Subcutaneous adipose tissue (tissue), 4 donors: Measurements from ENCODE around the gene LAT. TPM values are rescaled to one million over a fixed set of nuclear protein-coding genes. Genes with fewer than 3 reads are reported as not detected.

Source experiments
- CTCF ChIP-seq: fragments of 450-650 bp; IDR thresholded peaks from one replicate; pipeline ENCODE4 v1.5.1; 2016; ENCODE audit warnings: low read depth, mild to moderate bottlenecking, control low read depth, antibody characterized with exemption, moderate library complexity
- total RNA-seq, 4 donors: library from RNA; depleted of rRNA; stranded (reverse); fragments of >200 nt; gene quantifications; one replicate each; pipeline ENCODE4 v1.1.0, GENCODE V29; 2016

The LAT gene
- total RNA-seq, 4 donors from 2014 or later, result 3.6 to 10.0 (median 5.3) TPM

- no peak for TF ChIP-seq CTCF
Measured at GRCh38 chr16:29029168-29029994, 44.5 kb downstream of the LAT start.

DNA sequence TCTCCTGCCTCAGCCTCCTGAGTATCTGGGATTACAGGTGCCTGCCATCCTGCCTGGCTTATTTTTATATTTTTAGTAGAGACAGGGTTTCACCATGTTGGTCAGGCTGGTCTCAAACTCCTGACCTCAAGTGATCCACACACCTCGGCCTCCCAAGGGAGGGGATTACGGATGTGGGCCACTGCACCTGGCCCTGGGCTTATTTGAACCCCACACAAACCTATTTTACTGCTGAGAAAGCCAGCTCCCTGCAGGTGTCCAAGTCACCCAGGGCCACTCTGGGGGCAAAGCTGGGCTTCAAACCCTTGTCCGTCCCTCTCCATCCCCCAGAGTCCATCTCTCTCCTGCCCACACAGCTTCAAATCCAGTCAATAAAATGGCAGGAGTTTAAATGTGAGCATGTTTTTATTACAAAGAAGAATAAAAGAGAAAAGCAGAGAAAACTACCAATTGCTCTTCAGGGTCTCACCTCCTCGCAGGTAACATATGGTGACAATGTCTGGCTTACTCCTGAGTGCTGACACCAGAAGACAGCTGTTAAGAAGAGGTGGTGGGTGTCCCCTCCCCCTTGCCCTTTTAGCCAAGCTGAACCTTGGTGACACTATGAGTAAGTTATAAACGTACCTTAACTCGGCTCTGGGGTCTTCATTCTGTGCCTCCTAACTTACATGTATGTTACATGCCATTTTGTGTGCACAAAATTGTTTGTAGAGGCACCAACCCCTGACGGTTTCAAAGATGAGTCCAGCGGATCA is 45.4 kb downstream of the LAT start:
- no peak for TF ChIP-seq CTCF

Other genes starting within 250 kb of the LAT start
- 10 to 100 TPM in 2 of 4 donors, 1 to 10 TPM in 2; 1.9 to 14.8 (median 12.4) TPM for gene NPIPB9, start 233.3 kb upstream of the LAT start, total RNA-seq
- 10 to 100 TPM; 50.5 to 77.4 (median 54.1) TPM for gene ATXN2L, start 162.1 kb upstream of the LAT start, total RNA-seq
- gene TUFM, start 138.7 kb upstream of the LAT start, total RNA-seq, result 100 to 1,000 TPM in 1 of 4 donors, 10 to 100 TPM in 3; 51.5 to 120 (median 79.9) TPM
- 10 to 100 TPM; 10.5 to 34.7 (median 20.7) TPM for gene SH2B1, start 121.2 kb upstream of the LAT start, total RNA-seq
- gene ATP2A1, start 106.6 kb upstream of the LAT start, total RNA-seq, result under 1 TPM in 3 of 4 donors, not detected in 1; 0.19 to 0.44 (median 0.34) TPM
- gene RABEP2, start 59.8 kb upstream of the LAT start, total RNA-seq, result 10 to 100 TPM in 3 of 4 donors, 1 to 10 TPM in 1; 9.0 to 19.6 (median 16.4) TPM
- gene CD19, start 53.1 kb upstream of the LAT start, total RNA-seq, result under 1 TPM in 1 of 4 donors, not detected in 3; 0.68 TPM
- 10 to 100 TPM; 18.2 to 33.5 (median 23.8) TPM for gene NFATC2IP, start 34.1 kb upstream of the LAT start, total RNA-seq
- 10 to 100 TPM; 15.3 to 24.6 (median 18.9) TPM for gene SPNS1, start 10.3 kb upstream of the LAT start, total RNA-seq